H9 (cell line): ENCODE data around the gene SPATA20. TPM values are rescaled to one million over a fixed set of nuclear protein-coding genes. Genes with fewer than 3 reads are reported as not detected.

ENCODE experiments used
- DNase-seq: peaks from one replicate; pipeline ENCODE4 v3.0.0-alpha.2; 2017
- H2AFZ ChIP-seq: one replicate; pipeline ENCODE4 v1.6.1; 2013; ENCODE audit warnings: mild to moderate bottlenecking, low read length, control low read depth, moderate library complexity
- H2AK5ac ChIP-seq: 2 replicates; pipeline ENCODE4 v1.6.1; 2013; ENCODE audit warnings: low read length, control low read depth, mixed read lengths; ENCODE audit not compliant: insufficient read length
- H2BK120ac ChIP-seq: one replicate; pipeline ENCODE4 v1.6.1; 2013; ENCODE audit warnings: low read depth, mild to moderate bottlenecking, low read length, control low read depth, inconsistent platforms; ENCODE audit not compliant: poor library complexity, severe bottlenecking
- H2BK12ac ChIP-seq: 2 replicates; pipeline ENCODE4 v1.6.1; 2013; ENCODE audit warnings: low read length, control low read depth, mixed read lengths, low read depth; ENCODE audit not compliant: insufficient read length
- H2BK15ac ChIP-seq: 2 replicates; pipeline ENCODE4 v1.6.1; 2013; ENCODE audit warnings: low read depth, low read length, control low read depth
- H2BK20ac ChIP-seq: one replicate; pipeline ENCODE4 v1.6.1; 2013; ENCODE audit warnings: low read depth, mild to moderate bottlenecking, low read length, control low read depth, inconsistent platforms; ENCODE audit not compliant: poor library complexity, severe bottlenecking
- H2BK5ac ChIP-seq: 2 replicates; pipeline ENCODE4 v1.6.1; 2013; ENCODE audit warnings: low read length, control low read depth, mixed read lengths; ENCODE audit not compliant: insufficient read length
- H3K14ac ChIP-seq: 2 replicates; pipeline ENCODE4 v1.6.1; 2013; ENCODE audit warnings: low read length, control low read depth; ENCODE audit not compliant: insufficient read depth
- H3K18ac ChIP-seq: 2 replicates; pipeline ENCODE4 v1.6.1; 2013; ENCODE audit warnings: low read depth, mild to moderate bottlenecking, mixed read lengths, low read length, control low read depth; ENCODE audit not compliant: insufficient read length
- H3K23ac ChIP-seq: 2 replicates; pipeline ENCODE4 v1.6.1; 2013; ENCODE audit warnings: low read length, control low read depth, mixed read lengths, low read depth; ENCODE audit not compliant: insufficient read length
- H3K23me2 ChIP-seq: 2 replicates; pipeline ENCODE4 v1.6.1; 2013; ENCODE audit warnings: low read depth, mild to moderate bottlenecking, mixed read lengths, low read length, control low read depth; ENCODE audit not compliant: insufficient read length, poor library complexity, severe bottlenecking
- H3K27ac ChIP-seq: 2 replicates; pipeline ENCODE4 v1.5.1; 2013; ENCODE audit warnings: low read length, control low read depth, mixed read lengths, low read depth; ENCODE audit not compliant: insufficient read length
- H3K27me3 ChIP-seq: 2 replicates; pipeline ENCODE4 v1.6.1; 2013; ENCODE audit warnings: low read length, control low read depth, inconsistent platforms; ENCODE audit not compliant: insufficient read depth
- H3K4ac ChIP-seq: 2 replicates; pipeline ENCODE4 v1.6.1; 2013; ENCODE audit warnings: low read depth, mild to moderate bottlenecking, control low read depth, inconsistent platforms, low read length, moderate library complexity
- H3K4me1 ChIP-seq: 2 replicates; pipeline ENCODE4 v1.6.1; 2013; ENCODE audit warnings: low read length, control low read depth, inconsistent platforms; ENCODE audit not compliant: insufficient read depth
- H3K4me2 ChIP-seq: 2 replicates; pipeline ENCODE4 v1.6.1; 2013; ENCODE audit warnings: low read length, control low read depth, mixed read lengths; ENCODE audit not compliant: insufficient read length, insufficient read depth
- H3K56ac ChIP-seq: 2 replicates; pipeline ENCODE4 v1.6.1; 2013; ENCODE audit warnings: low read depth, mild to moderate bottlenecking, mixed read lengths, low read length, control low read depth; ENCODE audit not compliant: insufficient read length
- H3K79me1 ChIP-seq: 2 replicates; pipeline ENCODE4 v1.6.1; 2013; ENCODE audit warnings: low read depth, mild to moderate bottlenecking, moderate library complexity, low read length, control low read depth, inconsistent platforms; ENCODE audit not compliant: insufficient read depth, poor library complexity, severe bottlenecking
- H3K79me2 ChIP-seq: 2 replicates; pipeline ENCODE4 v1.6.1; 2013; ENCODE audit warnings: low read length, control low read depth, inconsistent platforms; ENCODE audit not compliant: insufficient read depth
- H3K9ac ChIP-seq: 2 replicates; pipeline ENCODE4 v1.6.1; 2013; ENCODE audit warnings: low read length, control low read depth, mixed read lengths; ENCODE audit not compliant: insufficient read length; ENCODE audit errors: extremely low read depth
- H3K9me3 ChIP-seq: one replicate; pipeline ENCODE4 v1.6.1; 2013; ENCODE audit warnings: low read depth, low read length, inconsistent platforms; ENCODE audit not compliant: control insufficient read depth
- H3T11ph ChIP-seq: one replicate; pipeline ENCODE4 v1.6.1; 2013; ENCODE audit warnings: mild to moderate bottlenecking, low read length, control low read depth, inconsistent platforms
- H4K20me1 ChIP-seq: one replicate; pipeline ENCODE4 v1.6.1; 2013; ENCODE audit not compliant: control insufficient read depth, insufficient read length, insufficient read depth
- H4K5ac ChIP-seq: 2 replicates; pipeline ENCODE4 v1.6.1; 2013; ENCODE audit warnings: low read depth, mild to moderate bottlenecking, mixed read lengths, low read length, control low read depth; ENCODE audit not compliant: insufficient read length
- H4K8ac ChIP-seq: replicated peaks from 2 replicates; pipeline ENCODE4 v1.6.1; 2013; ENCODE audit warnings: low read length, control low read depth, mixed read lengths, low read depth; ENCODE audit not compliant: insufficient read length
- H4K91ac ChIP-seq: 2 replicates; pipeline ENCODE4 v1.6.1; 2013; ENCODE audit warnings: low read depth, mild to moderate bottlenecking, moderate library complexity, mixed read lengths, low read length, control low read depth; ENCODE audit not compliant: insufficient read length
- H3K27ac Mint-ChIP-seq, 3 experiments: 2 replicates in 2 of 3; 3 replicates in 1 of 3; pipeline ENCODE4 v1.8.0; 2020 to 2021; ENCODE audit warnings: mixed read lengths in 3 of 3, mild to moderate bottlenecking in 1 of 3, moderate library complexity in 1 of 3
- H3K27me3 Mint-ChIP-seq: 2 replicates; pipeline ENCODE4 v1.8.0; 2021; ENCODE audit warnings: low read depth, mild to moderate bottlenecking, moderate library complexity, mixed read lengths
- H3K36me3 Mint-ChIP-seq, 3 experiments: 2 replicates in 2 of 3; 3 replicates in 1 of 3; pipeline ENCODE4 v1.8.0; 2020 to 2021; ENCODE audit warnings: low read depth in 3 of 3, mixed read lengths in 3 of 3; ENCODE audit not compliant: insufficient read depth in 1 of 3
- H3K4me1 Mint-ChIP-seq, 2 experiments: 2 replicates each; pipeline ENCODE4 v1.8.0; 2020; ENCODE audit warnings: mixed read lengths in 2 of 2
- H3K4me3 Mint-ChIP-seq, 2 experiments: 2 replicates in 1 of 2; 3 replicates in 1 of 2; pipeline ENCODE4 v1.8.0; 2020 to 2021; ENCODE audit warnings: mild to moderate bottlenecking in 2 of 2, mixed read lengths in 2 of 2, moderate library complexity in 1 of 2
- H3K9me3 Mint-ChIP-seq, 2 experiments: 2 replicates in 1 of 2; 3 replicates in 1 of 2; pipeline ENCODE4 v1.8.0; 2020; ENCODE audit warnings: mild to moderate bottlenecking in 2 of 2, mixed read lengths in 2 of 2, moderate library complexity in 1 of 2
- CTCF ChIP-seq: fragments of 200-600 bp; sonication (generic); conservative IDR thresholded peaks from 3 replicates; pipeline ENCODE4 v1.8.0; 2021; ENCODE audit warnings: antibody characterized with exemption, mild to moderate bottlenecking
- WGBS: extraction: QIAGEN DNeasy Blood & Tissue Kit; methylation state at CpG from one replicate; pipeline ENCODE4 v1.1.7; 2013; ENCODE audit warnings: missing lambda C conversion rate, low lambda C conversion rate, mixed read lengths; ENCODE audit not compliant: insufficient read length; ENCODE audit errors: extremely low coverage; 5-methylcytosine and 5-hydroxymethylcytosine counted together
- total RNA-seq: library from RNA; stranded (reverse); gene quantifications from 2 replicates; pipeline ENCODE4 v1.2.1, GENCODE V29; 2021

SPATA20 gene
- total RNA-seq, 1 experiment from 2014 or later, result 23.9 TPM

DNA sequence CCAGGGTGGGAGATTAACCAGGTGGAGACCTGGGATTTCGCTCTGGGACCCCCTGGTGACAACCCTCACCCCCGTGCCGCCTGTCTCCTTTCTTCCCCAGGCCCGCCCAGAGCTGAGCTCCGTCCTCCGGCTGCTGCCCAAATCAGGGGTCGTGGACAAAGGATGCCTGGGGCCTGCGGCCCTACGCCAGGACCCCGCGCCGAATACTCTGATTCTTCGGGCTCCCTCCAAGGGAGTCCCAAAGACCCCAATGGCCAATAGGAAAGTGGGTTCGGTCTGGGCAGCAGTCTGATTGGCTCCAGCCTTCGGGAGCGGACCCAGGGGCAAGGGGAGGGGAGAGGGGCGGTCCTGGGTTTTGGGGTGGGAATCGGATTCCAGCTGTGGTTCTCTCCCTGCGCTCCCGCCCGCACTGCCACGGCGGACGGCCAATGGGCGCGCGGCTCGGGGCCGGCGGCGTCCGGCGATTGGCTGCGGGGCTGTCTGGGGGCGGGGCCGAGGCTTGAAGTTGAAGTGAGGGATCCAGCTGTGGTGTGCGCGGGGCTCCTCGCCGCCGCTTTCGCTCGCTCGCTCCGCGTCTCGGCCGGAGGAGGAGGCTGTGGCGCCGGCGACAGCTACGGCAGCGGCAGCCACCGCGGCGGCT lies 13.3 kb downstream of the SPATA20 start, which contains the start of gene CACNA1G:
Gene CACNA1G, plus strand, starts transcription at position 531 of the 640 bp plus-strand sequence. CDS start 745 bp downstream, outside the sequence.
- no peak within 1 kb of the TSS for H3K27ac ChIP-seq
- no peak within 1 kb of the TSS for H2BK15ac ChIP-seq
- H3K9me3 Mint-ChIP-seq, result no peaks in the 10 kb centered on the region
- no peak within 1 kb of the TSS for H2AK5ac ChIP-seq
- no peak within 1 kb of the TSS for H3T11ph ChIP-seq
- no peaks in the 10 kb centered on the region for H3K79me2 ChIP-seq
- peaks cover 22 to 43% of the 10 kb centered on the region in 2 experiments for H3K4me1 Mint-ChIP-seq
- peak within 1 kb of the TSS; percentile 74 for H3K4me2 ChIP-seq
- no peak within 1 kb of the TSS for H2BK5ac ChIP-seq
- H4K20me1 ChIP-seq, result no peaks in the 10 kb centered on the region
- H3K27me3 Mint-ChIP-seq, result peaks cover 80% of the 10 kb centered on the region
- H3K14ac ChIP-seq, result no peak within 1 kb of the TSS
- peak; percentile 100 for DNase-seq
- H4K5ac ChIP-seq, result no peak within 1 kb of the TSS
- no peak within 1 kb of the TSS for H4K8ac ChIP-seq
- H3K9ac ChIP-seq, result no peak within 1 kb of the TSS
- H3K79me1 ChIP-seq, result no peaks in the 10 kb centered on the region
- H3K4ac ChIP-seq, result no peak within 1 kb of the TSS
- H3K9me3 ChIP-seq, result no peaks in the 10 kb centered on the region
- no peak within 1 kb of the TSS for H2BK20ac ChIP-seq
- no peak within 1 kb of the TSS for H4K91ac ChIP-seq
- peak within 1 kb of the TSS; percentile 72 to 92 for H3K4me3 Mint-ChIP-seq
- H2BK12ac ChIP-seq, result no peak within 1 kb of the TSS
- H3K23ac ChIP-seq, result no peak within 1 kb of the TSS
- peaks cover under 1% of the 10 kb centered on the region; the same call in 1 of the 2 replicates for H3K4me1 ChIP-seq
- peak within 1 kb of the TSS; percentile 83 for H3K18ac ChIP-seq
- peaks cover 41% of the 10 kb centered on the region for H3K27me3 ChIP-seq
- H2BK120ac ChIP-seq, result no peak within 1 kb of the TSS
- H3K56ac ChIP-seq, result no peak within 1 kb of the TSS
- H3K23me2 ChIP-seq, result peaks cover 26% of the 10 kb centered on the region
- H2AFZ ChIP-seq, result no peak within 1 kb of the TSS
- H3K36me3 Mint-ChIP-seq, result no peaks in the 10 kb centered on the region; a peak in 1 of 7 replicates
- H3K27ac Mint-ChIP-seq, result peak within 1 kb of the TSS; percentile 68 to 97 (median 97); a peak in 6 of 7 replicates
- no CpG with 5 or more reads among the region's 56 CpGs for WGBS
- no peak for TF ChIP-seq CTCF
